ENCODE data around the gene SAP25. TPM values are rescaled to one million over a fixed set of nuclear protein-coding genes. Genes with fewer than 3 reads are reported as not detected.

Gene SAP25
- polyA plus RNA-seq, 1 of the 3 experiments (the other 2 are of a cell fraction), result 1.2 TPM

- Histone ChIP-seq H3K9me2 (no peaks in the 10 kb centered on the region), H4K20me1 (ENCODE audit: insufficient read depth) (no peaks in the 10 kb centered on the region), H3F3A (replicated peaks; ENCODE audit: insufficient read depth) (peaks cover 9% of the 10 kb centered on the region), H2AFZ (ENCODE audit: low read depth) (no peak overlapping the region), H3K9ac (no peak overlapping the region), H3K27ac (ENCODE audit: low read depth in 2 of 2, low read length in 1 of 2) (peak overlapping the region in 1 of 2 experiments; percentile 14; a peak in 1 of 4 replicates), H3K36me3 (replicated peaks in 1 of 2; ENCODE audit: control insufficient read depth in 1 of 2, insufficient read depth in 2 of 2, low read length in 1 of 2) (peaks cover 0 to 3% of the 10 kb centered on the region in 2 experiments), H3K4me2 (no peak overlapping the region), H3K4me1 (ENCODE audit: control insufficient read depth in 1 of 2, insufficient read depth in 2 of 2, low read depth in 1 of 2, low read length in 1 of 2) (peaks cover 0 to 44% of the 10 kb centered on the region in 2 experiments; a peak in 1 of 4 replicates), H3K9me3 (no peaks in the 10 kb centered on the region), H3K79me2 (ENCODE audit: insufficient read depth) (no peaks in the 10 kb centered on the region), H3K4me3 (ENCODE audit: low read depth in 2 of 2, low read length in 1 of 2) (no peak overlapping the region), H3K27me3 (ENCODE audit: insufficient read depth) (no peaks in the 10 kb centered on the region)
- CTCF ChIA-PET, result interaction anchor here (1.0 to 16.6 kb wide), 13 partner anchors 8 to 157 kb away, joined by 3 to 398 read pairs (median 30); partner anchors contain the start of genes AGFG2, FBXO24, GIGYF1 and LRCH4
- TF ChIP-seq TAF1 (IDR thresholded peaks at IDR 0.05; ENCODE audit: borderline replicate concordance, low read depth, low read length) (no peak), RFX5 (IDR thresholded peaks at IDR 0.05; ENCODE audit: low read length) (no peak), FOXJ3 (CRISPR knock-in tag; IDR thresholded peaks at IDR 0.05) (no peak), GABPA (IDR thresholded peaks at IDR 0.05; ENCODE audit: low read depth) (no peak), JUND (IDR thresholded peaks at IDR 0.05) (no peak)
- TF ChIP-seq, protein P1, sequence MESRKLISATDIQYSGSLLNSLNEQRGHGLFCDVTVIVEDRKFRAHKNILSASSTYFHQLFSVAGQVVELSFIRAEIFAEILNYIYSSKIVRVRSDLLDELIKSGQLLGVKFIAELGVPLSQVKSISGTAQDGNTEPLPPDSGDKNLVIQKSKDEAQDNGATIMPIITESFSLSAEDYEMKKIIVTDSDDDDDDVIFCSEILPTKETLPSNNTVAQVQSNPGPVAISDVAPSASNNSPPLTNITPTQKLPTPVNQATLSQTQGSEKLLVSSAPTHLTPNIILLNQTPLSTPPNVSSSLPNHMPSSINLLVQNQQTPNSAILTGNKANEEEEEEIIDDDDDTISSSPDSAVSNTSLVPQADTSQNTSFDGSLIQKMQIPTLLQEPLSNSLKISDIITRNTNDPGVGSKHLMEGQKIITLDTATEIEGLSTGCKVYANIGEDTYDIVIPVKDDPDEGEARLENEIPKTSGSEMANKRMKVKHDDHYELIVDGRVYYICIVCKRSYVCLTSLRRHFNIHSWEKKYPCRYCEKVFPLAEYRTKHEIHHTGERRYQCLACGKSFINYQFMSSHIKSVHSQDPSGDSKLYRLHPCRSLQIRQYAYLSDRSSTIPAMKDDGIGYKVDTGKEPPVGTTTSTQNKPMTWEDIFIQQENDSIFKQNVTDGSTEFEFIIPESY (IDR thresholded peaks at IDR 0.05; ENCODE audit: borderline replicate concordance, low read depth), result no peak
- TF ChIP-seq, protein P2, sequence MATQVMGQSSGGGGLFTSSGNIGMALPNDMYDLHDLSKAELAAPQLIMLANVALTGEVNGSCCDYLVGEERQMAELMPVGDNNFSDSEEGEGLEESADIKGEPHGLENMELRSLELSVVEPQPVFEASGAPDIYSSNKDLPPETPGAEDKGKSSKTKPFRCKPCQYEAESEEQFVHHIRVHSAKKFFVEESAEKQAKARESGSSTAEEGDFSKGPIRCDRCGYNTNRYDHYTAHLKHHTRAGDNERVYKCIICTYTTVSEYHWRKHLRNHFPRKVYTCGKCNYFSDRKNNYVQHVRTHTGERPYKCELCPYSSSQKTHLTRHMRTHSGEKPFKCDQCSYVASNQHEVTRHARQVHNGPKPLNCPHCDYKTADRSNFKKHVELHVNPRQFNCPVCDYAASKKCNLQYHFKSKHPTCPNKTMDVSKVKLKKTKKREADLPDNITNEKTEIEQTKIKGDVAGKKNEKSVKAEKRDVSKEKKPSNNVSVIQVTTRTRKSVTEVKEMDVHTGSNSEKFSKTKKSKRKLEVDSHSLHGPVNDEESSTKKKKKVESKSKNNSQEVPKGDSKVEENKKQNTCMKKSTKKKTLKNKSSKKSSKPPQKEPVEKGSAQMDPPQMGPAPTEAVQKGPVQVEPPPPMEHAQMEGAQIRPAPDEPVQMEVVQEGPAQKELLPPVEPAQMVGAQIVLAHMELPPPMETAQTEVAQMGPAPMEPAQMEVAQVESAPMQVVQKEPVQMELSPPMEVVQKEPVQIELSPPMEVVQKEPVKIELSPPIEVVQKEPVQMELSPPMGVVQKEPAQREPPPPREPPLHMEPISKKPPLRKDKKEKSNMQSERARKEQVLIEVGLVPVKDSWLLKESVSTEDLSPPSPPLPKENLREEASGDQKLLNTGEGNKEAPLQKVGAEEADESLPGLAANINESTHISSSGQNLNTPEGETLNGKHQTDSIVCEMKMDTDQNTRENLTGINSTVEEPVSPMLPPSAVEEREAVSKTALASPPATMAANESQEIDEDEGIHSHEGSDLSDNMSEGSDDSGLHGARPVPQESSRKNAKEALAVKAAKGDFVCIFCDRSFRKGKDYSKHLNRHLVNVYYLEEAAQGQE (IDR thresholded peaks at IDR 0.05; ENCODE audit: low read depth, low read length), result no peak
- POLR2A ChIA-PET, result interaction anchor here (1.0 to 1.8 kb wide), 2 partner anchors 19 to 36 kb away, joined by 5 read pairs; partner anchors contain the start of genes FBXO24 and LRCH4
- WGBS (ENCODE audit: low lambda C conversion rate), result 73% methylated on average over 10 of the region's 12 CpGs
- no peak for DNase-seq
These were observed 6.5 kb downstream of the SAP25 start for GRCh38 chr7:100567031-100567730.

GRCh38 chr7:100566018-100566531 lies 7.6 kb downstream of the SAP25 start:
- peaks cover 0 to 43% of the 10 kb centered on the region in 2 experiments; a peak in 1 of 4 replicates for H3K4me1 ChIP-seq (ENCODE audit: control insufficient read depth in 1 of 2, insufficient read depth in 2 of 2, low read depth in 1 of 2, low read length in 1 of 2)
- H3K9me3 ChIP-seq, result no peaks in the 10 kb centered on the region
- peak; percentile 28 for DNase-seq
- no peaks in the 10 kb centered on the region for H3K79me2 ChIP-seq (ENCODE audit: insufficient read depth)
- CTCF ChIA-PET, result interaction anchor here (0.6 to 16.6 kb wide), 18 partner anchors 12 to 159 kb away, joined by 3 to 398 read pairs (median 30); partner anchors contain the start of genes AGFG2, FBXO24, GIGYF1 and LRCH4
- no peaks in the 10 kb centered on the region for H4K20me1 ChIP-seq (ENCODE audit: insufficient read depth)
- H3K4me3 ChIP-seq (ENCODE audit: low read depth in 2 of 2, low read length in 1 of 2), result no peak overlapping the region
- H3K36me3 ChIP-seq (replicated peaks in 1 of 2; ENCODE audit: control insufficient read depth in 1 of 2, insufficient read depth in 2 of 2, low read length in 1 of 2), result peaks cover 0 to 3% of the 10 kb centered on the region in 2 experiments
- H3K4me2 ChIP-seq, result no peak overlapping the region
- peaks cover 9% of the 10 kb centered on the region for H3F3A ChIP-seq (replicated peaks; ENCODE audit: insufficient read depth)
- WGBS (ENCODE audit: low lambda C conversion rate), result 92% methylated on average over 6 of the region's 6 CpGs
- TF ChIP-seq EP300 (IDR thresholded peaks at IDR 0.05; ENCODE audit: borderline replicate concordance in 1 of 2, low read depth in 1 of 2, low read length in 1 of 2) (no peak), GABPA (IDR thresholded peaks at IDR 0.05; ENCODE audit: low read depth) (no peak), SIN3A (IDR thresholded peaks at IDR 0.05; ENCODE audit: borderline replicate concordance, low read depth, low read length) (no peak), SMC3 (IDR thresholded peaks at IDR 0.05; ENCODE audit: low read depth, low read length) (no peak), IRF3 (IDR thresholded peaks at IDR 0.05; ENCODE audit: low read depth, low read length) (no peak)
- POLR2A ChIA-PET, result interaction anchor here (0.5 to 1.8 kb wide), 2 partner anchors 37 to 43 kb away, joined by 5 read pairs; no protein-coding TSS in a partner anchor
- H2AFZ ChIP-seq (ENCODE audit: low read depth), result no peak overlapping the region
- H3K9ac ChIP-seq, result no peak overlapping the region
- H3K9me2 ChIP-seq, result no peaks in the 10 kb centered on the region
- H3K27ac ChIP-seq (ENCODE audit: low read depth in 2 of 2, low read length in 1 of 2), result no peak overlapping the region
- H3K27me3 ChIP-seq (ENCODE audit: insufficient read depth), result no peaks in the 10 kb centered on the region

All from SK-N-SH (cell line).